NCI-H2227 (cell line): ENCODE data around the gene CDH4.
"Not testable (repeated sequence)": the region's sequence is repeated elsewhere in the genome, so short reads cannot be mapped to it uniquely, and the experiment has no call there.

Experiments used
- DNase-seq: peaks from one replicate; lab custom pipeline; 2025; ENCODE audit not compliant: unreplicated experiment; lab: John Stamatoyannopoulos, UW

Gene CDH4

GRCh38 chr20:61939691-61940360, 687.8 kb downstream of the CDH4 start:
- no peak for DNase-seq

GRCh38 chr20:61940491-61940890, 688.4 kb downstream of the CDH4 start:
- no peak for DNase-seq

GRCh38 chr20:61940976-61941720, 689.1 kb downstream of the CDH4 start:
- no peak for DNase-seq

- no peak for DNase-seq
Observed at GRCh38 chr20:61941721-61942405, 689.8 kb downstream of the CDH4 start.

GRCh38 chr20:61942526-61942925, 690.5 kb downstream of the CDH4 start:
- DNase-seq = no peak

- not testable (repeated sequence) for DNase-seq
Observed at GRCh38 chr20:61944967-61945366, 692.9 kb downstream of the CDH4 start.

GRCh38 chr20:61945495-61945894, 693.4 kb downstream of the CDH4 start:
- not testable (repeated sequence) for DNase-seq

- DNase-seq = not testable (repeated sequence)
Observed at GRCh38 chr20:61948056-61948455, 696.0 kb downstream of the CDH4 start.

GRCh38 chr20:61948586-61949362, 696.7 kb downstream of the CDH4 start:
- no peak for DNase-seq

- no peak for DNase-seq
Observed at GRCh38 chr20:61949363-61949713, 697.3 kb downstream of the CDH4 start.

GRCh38 chr20:61949714-61950640, 697.9 kb downstream of the CDH4 start:
- no peak for DNase-seq

- no peak for DNase-seq
Observed at GRCh38 chr20:61950641-61951071, 698.6 kb downstream of the CDH4 start.

GRCh38 chr20:61951695-61952533, 699.9 kb downstream of the CDH4 start:
- no peak for DNase-seq

GRCh38 chr20:61953037-61954021, 701.3 kb downstream of the CDH4 start:
- no peak for DNase-seq

GRCh38 chr20:61954276-61955021, 702.4 kb downstream of the CDH4 start:
- no peak for DNase-seq

GRCh38 chr20:61955668-61956395, 703.8 kb downstream of the CDH4 start:
- DNase-seq = no peak
